GM10248 (cell line): ENCODE measurements around the gene MCTP2.
"Not testable (repeated sequence)": the region's sequence is repeated elsewhere in the genome, so short reads cannot be mapped to it uniquely, and the experiment has no call there.

Source experiments
- CTCF ChIA-PET: fragments of 300-600 bp; sonication (Branson Sonifier 250); formaldehyde crosslinking; extraction: SDS; loops from one replicate; lab custom pipeline; 2021; ENCODE audit warnings: antibody characterized with exemption; lab: Yijun Ruan, JAX
- POLR2A ChIA-PET: fragments of 350-650 bp; sonication (Branson Sonifier 250); formaldehyde crosslinking; extraction: SDS; loops from one replicate; lab custom pipeline; 2020; ENCODE audit warnings: antibody characterized with exemption; lab: Yijun Ruan, JAX
- DNase-seq: peaks from one replicate; pipeline ENCODE4 v3.0.0; 2012; ENCODE audit errors: extremely low spot score
- TF ChIP-seq, protein P1 (sequence below): IDR thresholded peaks from 2 replicates; pipeline ENCODE4 v1.5.1; 2012; ENCODE audit warnings: mild to moderate bottlenecking, low read depth; ENCODE audit errors: extremely low read depth, missing control alignments, control extremely low read depth

The MCTP2 gene

DNA sequence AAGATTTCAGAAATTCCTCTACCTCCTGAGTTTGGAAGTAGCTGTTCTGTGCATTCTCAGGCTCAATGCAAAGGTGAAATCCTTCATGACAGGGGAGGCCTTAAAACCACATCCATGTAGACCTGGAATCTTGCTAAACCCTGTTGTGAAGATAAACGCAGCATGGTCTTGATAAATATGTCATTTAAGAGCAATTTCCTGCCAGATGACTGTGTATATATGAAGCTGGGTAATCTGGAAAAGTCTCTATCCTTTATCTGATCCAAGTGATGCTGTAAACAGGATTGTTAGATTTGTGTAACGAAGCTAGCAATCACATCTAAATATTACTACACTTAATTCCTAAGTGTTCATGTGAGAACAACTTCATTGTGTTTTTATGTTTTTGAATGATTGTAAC lies 9.1 kb downstream of the MCTP2 start:
- ChIA-PET POLR2A (no interaction called here), CTCF (interaction anchor here (0.8 to 1.6 kb wide), 3 partner anchors 11 to 19 kb away, joined by 3 to 5 read pairs (median 4); no protein-coding TSS in a partner anchor)
- no peak for DNase-seq
- TF ChIP-seq, protein P1, sequence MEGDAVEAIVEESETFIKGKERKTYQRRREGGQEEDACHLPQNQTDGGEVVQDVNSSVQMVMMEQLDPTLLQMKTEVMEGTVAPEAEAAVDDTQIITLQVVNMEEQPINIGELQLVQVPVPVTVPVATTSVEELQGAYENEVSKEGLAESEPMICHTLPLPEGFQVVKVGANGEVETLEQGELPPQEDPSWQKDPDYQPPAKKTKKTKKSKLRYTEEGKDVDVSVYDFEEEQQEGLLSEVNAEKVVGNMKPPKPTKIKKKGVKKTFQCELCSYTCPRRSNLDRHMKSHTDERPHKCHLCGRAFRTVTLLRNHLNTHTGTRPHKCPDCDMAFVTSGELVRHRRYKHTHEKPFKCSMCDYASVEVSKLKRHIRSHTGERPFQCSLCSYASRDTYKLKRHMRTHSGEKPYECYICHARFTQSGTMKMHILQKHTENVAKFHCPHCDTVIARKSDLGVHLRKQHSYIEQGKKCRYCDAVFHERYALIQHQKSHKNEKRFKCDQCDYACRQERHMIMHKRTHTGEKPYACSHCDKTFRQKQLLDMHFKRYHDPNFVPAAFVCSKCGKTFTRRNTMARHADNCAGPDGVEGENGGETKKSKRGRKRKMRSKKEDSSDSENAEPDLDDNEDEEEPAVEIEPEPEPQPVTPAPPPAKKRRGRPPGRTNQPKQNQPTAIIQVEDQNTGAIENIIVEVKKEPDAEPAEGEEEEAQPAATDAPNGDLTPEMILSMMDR: no peak

- ChIA-PET CTCF (no interaction called here), POLR2A (no interaction called here)
Observed at GRCh38 chr15:94242257-94242656, 10.9 kb downstream of the MCTP2 start.

GRCh38 chr15:94243003-94243402 lies 11.6 kb downstream of the MCTP2 start:
- POLR2A ChIA-PET, DNase-seq, CTCF ChIA-PET: not testable (repeated sequence)

More at GRCh38 chr15:94242257-94242656, 10.9 kb downstream of the MCTP2 start:
- TF ChIP-seq, protein P1: no peak
- no peak for DNase-seq

DNA sequence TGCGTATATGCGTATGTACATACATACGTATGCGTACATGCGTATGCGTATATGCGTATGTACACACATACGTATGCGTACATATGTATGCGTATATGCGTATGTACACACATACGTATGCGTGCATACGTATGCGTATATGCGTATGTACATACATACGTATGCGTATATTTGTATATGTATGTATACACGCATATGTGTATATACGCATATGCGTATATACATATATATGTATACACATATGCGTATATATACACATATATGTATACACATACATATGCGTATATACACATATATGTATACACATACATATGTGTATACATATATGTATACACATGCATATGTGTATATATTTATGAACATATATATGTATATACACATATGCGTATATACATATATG lies 12.1 kb downstream of the MCTP2 start:
- DNase-seq: no peak
- TF ChIP-seq, protein P1: no peak
- CTCF ChIA-PET: no interaction called here
- POLR2A ChIA-PET: no interaction called here

GRCh38 chr15:94246016-94246415 lies 14.7 kb downstream of the MCTP2 start:
- ChIA-PET POLR2A (no interaction called here), CTCF (interaction anchor here (2.2 kb wide), 1 partner anchor 12 kb away, joined by 6 read pairs; no protein-coding TSS in a partner anchor)
- TF ChIP-seq, protein P1: no peak
- no peak for DNase-seq

GRCh38 chr15:94247789-94248638 lies 16.7 kb downstream of the MCTP2 start:
- POLR2A ChIA-PET: no interaction called here
- CTCF ChIA-PET: interaction anchor here (0.9 to 2.2 kb wide), 6 partner anchors 9 to 76 kb away, joined by 3 to 6 read pairs (median 4); no protein-coding TSS in a partner anchor
- TF ChIP-seq, protein P1: no peak
- DNase-seq: no peak

GRCh38 chr15:94250801-94251200 lies 19.4 kb downstream of the MCTP2 start:
- DNase-seq: no peak
- ChIA-PET CTCF (interaction anchor here (1.3 to 1.6 kb wide), 2 partner anchors 12 to 21 kb away, joined by 3 to 4 read pairs; no protein-coding TSS in a partner anchor), POLR2A (no interaction called here)
- TF ChIP-seq, protein P1: no peak
